Measurements from ENCODE around the gene PILRA. TPM values are rescaled to one million over a fixed set of nuclear protein-coding genes. Genes with fewer than 3 reads are reported as not detected.

PILRA gene
- total RNA-seq, 8 experiments from 2014 or later, result 0.88 to 9.4 (median 3.0) TPM

Other genes starting within 250 kb of the PILRA start
- 1 to 10 TPM; 1.7 to 5.1 (median 4.1) TPM for gene MBLAC1, start 246.5 kb upstream of the PILRA start, total RNA-seq
- gene LAMTOR4, start 224.6 kb upstream of the PILRA start, total RNA-seq, result 100 to 1,000 TPM in 5 of 8 experiments, 10 to 100 TPM in 3; 74.0 to 145 (median 111) TPM
- gene TRAPPC14, start 214.8 kb upstream of the PILRA start, total RNA-seq, result 10 to 100 TPM in 7 of 8 experiments, 1 to 10 TPM in 1; 9.5 to 24.7 (median 17.9) TPM
- gene GAL3ST4, start 204.9 kb upstream of the PILRA start, total RNA-seq, result 1 to 10 TPM; 1.6 to 5.0 (median 2.7) TPM
- 100 to 1,000 TPM in 3 of 8 experiments, 10 to 100 TPM in 2, 1 to 10 TPM in 2, under 1 TPM in 1; 0.92 to 103 (median 54.7) TPM for gene GPC2, start 196.1 kb upstream of the PILRA start, total RNA-seq
- 10 to 100 TPM in 2 of 8 experiments, 1 to 10 TPM in 6; 2.1 to 18.0 (median 7.5) TPM for gene STAG3, start 195.6 kb upstream of the PILRA start, total RNA-seq
- 10 to 100 TPM in 1 of 8 experiments, 1 to 10 TPM in 4, under 1 TPM in 1, not detected in 2; 0.98 to 10.7 (median 2.5) TPM for gene PVRIG, start 153.5 kb upstream of the PILRA start, total RNA-seq
- gene SPDYE3, start 65.8 kb upstream of the PILRA start, total RNA-seq, result 1 to 10 TPM; 1.9 to 7.9 (median 4.1) TPM
- gene PILRB, start 15.4 kb upstream of the PILRA start, total RNA-seq, result 100 to 1,000 TPM in 1 of 8 experiments, 10 to 100 TPM in 7; 10.6 to 107 (median 19.6) TPM
- gene ZCWPW1, start 55.2 kb downstream of the PILRA start, total RNA-seq, result 10 to 100 TPM in 1 of 8 experiments, 1 to 10 TPM in 7; 2.2 to 12.3 (median 3.5) TPM
- 10 to 100 TPM; 11.5 to 54.3 (median 29.1) TPM for gene MEPCE, start 56.3 kb downstream of the PILRA start, total RNA-seq
- gene PPP1R35, start 63.0 kb downstream of the PILRA start, total RNA-seq, result 10 to 100 TPM; 11.5 to 38.3 (median 20.2) TPM
- 1 to 10 TPM in 2 of 8 experiments, under 1 TPM in 5, not detected in 1; 0.38 to 2.7 (median 0.81) TPM for gene SPACDR, start 90.8 kb downstream of the PILRA start, total RNA-seq
- gene TSC22D4, start 105.7 kb downstream of the PILRA start, total RNA-seq, result 10 to 100 TPM in 7 of 8 experiments, 1 to 10 TPM in 1; 9.9 to 44.4 (median 22.0) TPM
- 10 to 100 TPM in 5 of 8 experiments, 1 to 10 TPM in 1, under 1 TPM in 2; 0.81 to 30.0 (median 14.4) TPM for gene NYAP1, start 110.4 kb downstream of the PILRA start, total RNA-seq
- 10 to 100 TPM in 4 of 8 experiments, 1 to 10 TPM in 4; 2.7 to 22.3 (median 7.5) TPM for gene AGFG2, start 165.7 kb downstream of the PILRA start, total RNA-seq
- gene SAP25, start 200.4 kb downstream of the PILRA start, total RNA-seq, result 1 to 10 TPM in 4 of 8 experiments, under 1 TPM in 3, not detected in 1; 0.43 to 2.8 (median 1.0) TPM
- gene LRCH4, start 212.6 kb downstream of the PILRA start, total RNA-seq, result 10 to 100 TPM in 5 of 8 experiments, 1 to 10 TPM in 3; 9.1 to 24.3 (median 18.6) TPM
- gene FBXO24, start 212.8 kb downstream of the PILRA start, total RNA-seq, result 1 to 10 TPM in 3 of 8 experiments, under 1 TPM in 5; 0.25 to 1.9 (median 0.75) TPM
- gene PCOLCE, start 228.9 kb downstream of the PILRA start, total RNA-seq, result 100 to 1,000 TPM in 4 of 8 experiments, 10 to 100 TPM in 1, 1 to 10 TPM in 3; 3.0 to 369 (median 86.9) TPM
- 10 to 100 TPM in 7 of 8 experiments, 1 to 10 TPM in 1; 9.5 to 20.5 (median 15.2) TPM for gene MOSPD3, start 239.1 kb downstream of the PILRA start, total RNA-seq